ENCODE data around the gene MLPH.

GRCh38 chr2:237525559-237526157, 38.6 kb downstream of the MLPH start:
- no peak for TF ChIP-seq CTCF (IDR thresholded peaks at IDR 0.05)
- TF ChIP-seq POLR2A (IDR thresholded peaks at IDR 0.05) = no peak
